Keratinocyte (primary cell): ENCODE data around the gene VILL. TPM values are rescaled to one million over a fixed set of nuclear protein-coding genes. Genes with fewer than 3 reads are reported as not detected.

Experiments
- DNase-seq: peaks from one replicate; pipeline ENCODE4 v3.0.0-alpha.2; 2011; ENCODE audit warnings: low read depth, missing footprints, low spot score
- FAIRE-seq: peaks from 2 replicates; lab custom pipeline; 2011; peaks lifted over from hg19 to GRCh38; lab: Jason Lieb, UNC
- H2AFZ ChIP-seq: 2 replicates; pipeline ENCODE4 v1.6.0; 2012; ENCODE audit warnings: low read length, control low read depth, inconsistent platforms; ENCODE audit not compliant: control insufficient read depth
- H3K27ac ChIP-seq: 2 replicates; pipeline ENCODE4 v1.5.1; 2011; ENCODE audit warnings: low read length; ENCODE audit not compliant: control insufficient read depth, insufficient read depth
- H3K27me3 ChIP-seq: 3 replicates; pipeline ENCODE4 v1.6.0; 2011; ENCODE audit warnings: low read length; ENCODE audit not compliant: control insufficient read depth, insufficient read depth; ENCODE audit errors: extremely low read depth
- H3K36me3 ChIP-seq, 2 experiments: 2 replicates in 1 of 2; 3 replicates in 1 of 2; pipeline ENCODE4 v1.5.1; 2011; ENCODE audit warnings: low read length in 2 of 2, mild to moderate bottlenecking in 1 of 2; ENCODE audit not compliant: control insufficient read depth in 2 of 2, insufficient read depth in 2 of 2; ENCODE audit errors: extremely low read depth in 1 of 2
- H3K4me1 ChIP-seq: 3 replicates; pipeline ENCODE4 v1.5.1; 2011; ENCODE audit warnings: low read length; ENCODE audit not compliant: control insufficient read depth, insufficient read depth; ENCODE audit errors: extremely low read depth
- H3K4me2 ChIP-seq: 3 replicates; pipeline ENCODE4 v1.6.0; 2011; ENCODE audit warnings: low read depth, low read length; ENCODE audit not compliant: control insufficient read depth, insufficient read depth; ENCODE audit errors: extremely low read depth
- H3K4me3 ChIP-seq, 3 experiments: fragments of 200-600 bp in 1 of 3; sonication (generic) in 1 of 3; 2 replicates in 2 of 3; 3 replicates in 1 of 3; pipeline ENCODE4 v1.5.1; 2011 to 2016; ENCODE audit warnings: low read length in 3 of 3, mild to moderate bottlenecking in 3 of 3, control low read depth in 2 of 3, inconsistent platforms in 1 of 3, low read depth in 1 of 3, mixed read lengths in 1 of 3, mixed run types in 1 of 3, moderate library complexity in 1 of 3; ENCODE audit not compliant: control insufficient read depth in 2 of 3, insufficient read depth in 2 of 3; ENCODE audit errors: extremely low read depth in 1 of 3
- H3K79me2 ChIP-seq: 2 replicates; pipeline ENCODE4 v1.6.0; 2012; ENCODE audit warnings: low read length; ENCODE audit not compliant: control insufficient read depth, insufficient read depth
- H3K9ac ChIP-seq: 3 replicates; pipeline ENCODE4 v1.6.0; 2011; ENCODE audit warnings: low read length; ENCODE audit not compliant: control insufficient read depth, insufficient read depth; ENCODE audit errors: extremely low read depth
- H3K9me1 ChIP-seq: 3 replicates; pipeline ENCODE4 v1.6.0; 2011; ENCODE audit warnings: low read length; ENCODE audit not compliant: control insufficient read depth, insufficient read depth; ENCODE audit errors: extremely low read depth
- H3K9me3 ChIP-seq: 2 replicates; pipeline ENCODE4 v1.5.1; 2012; ENCODE audit warnings: low read depth, low read length; ENCODE audit not compliant: control insufficient read depth
- H4K20me1 ChIP-seq: 3 replicates; pipeline ENCODE4 v1.6.0; 2011; ENCODE audit warnings: low read length; ENCODE audit not compliant: control insufficient read depth, insufficient read depth; ENCODE audit errors: extremely low read depth
- CTCF ChIP-seq, 3 experiments: IDR thresholded peaks in 1 of 3; conservative IDR thresholded peaks in 1 of 3; optimal IDR thresholded peaks in 1 of 3; 2 replicates in 2 of 3; 3 replicates in 1 of 3; pipeline versions ENCODE3 to v1.5.1; 2011; ENCODE audit warnings: low read length in 3 of 3, mild to moderate bottlenecking in 3 of 3, moderate library complexity in 2 of 3, control low read depth in 1 of 3, inconsistent platforms in 1 of 3; ENCODE audit not compliant: insufficient read depth in 2 of 3; ENCODE audit errors: extremely low read depth in 1 of 3
- EZH2 ChIP-seq: IDR thresholded peaks from one replicate; pipeline ENCODE4 v1.6.1; 2012; ENCODE audit warnings: inconsistent platforms, mild to moderate bottlenecking, low read length, moderate library complexity
- dilution Hi-C: fragments of 300-500 bp; cut with MboI; formaldehyde crosslinking; loops from one replicate; pipeline ENCODE4 v1.7.0; 2020; ENCODE audit warnings: low sequenced_read_pairs; ENCODE audit not compliant: extremely low pct_ligation_motif_present
- polyA plus RNA-seq, 5 experiments: library from polyadenylated mRNA; depleted of rRNA in 3 of 5; stranded (reverse) in 3 of 5; stranded (forward) in 1 of 5; unstranded in 1 of 5; fragments of >200 nt; gene quantifications; 1 replicate in 1 of 5; 2 replicates in 3 of 5; 3 replicates in 1 of 5; pipeline versions ENCODE4 v1.2.1 to v1.2.3, GENCODE V29; 2011 to 2012; ENCODE audit warnings: missing spikeins in 2 of 5, low read depth in 1 of 5, low replicate concordance in 1 of 5

The VILL gene
- polyA plus RNA-seq, 1 donor (not counting 4 experiments of a cell fraction or from before 2014, with no cell fraction given): 2.1 TPM

- H2AFZ ChIP-seq: no peak overlapping the region
- H3K36me3 ChIP-seq: peaks cover 10% of the 10 kb centered on the region in 2 experiments
- H3K4me2 ChIP-seq: no peak overlapping the region
- no peaks in the 10 kb centered on the region for H3K27me3 ChIP-seq
- dilution Hi-C loops: no loop called here
- H3K4me1 ChIP-seq: no peaks in the 10 kb centered on the region
- no peaks in the 10 kb centered on the region for H4K20me1 ChIP-seq
- no peak for DNase-seq
- no peaks in the 10 kb centered on the region for H3K9me1 ChIP-seq
- FAIRE-seq: no peak
- H3K79me2 ChIP-seq: no peaks in the 10 kb centered on the region
- H3K9me3 ChIP-seq: peaks cover 2% of the 10 kb centered on the region
- H3K9ac ChIP-seq: no peak overlapping the region
- H3K27ac ChIP-seq: no peak overlapping the region
- H3K4me3 ChIP-seq: no peak overlapping the region
- no peak for TF ChIP-seq EZH2
- TF ChIP-seq CTCF (optimal IDR thresholded peaks at IDR 0.05 in 1 of 3, IDR thresholded peaks at IDR 0.05 in 1 of 3, conservative IDR thresholded peaks at IDR 0.05 in 1 of 3; ENCODE audit: extremely low read depth in 1 of 3, insufficient read depth in 2 of 3, low read length in 3 of 3): no peak
Measured at GRCh38 chr3:37955918-37956707, 34.5 kb upstream of the VILL start.

- Histone ChIP-seq H3K9me3 (peaks cover 2% of the 10 kb centered on the region), H3K27me3 (no peaks in the 10 kb centered on the region), H3K4me1 (no peaks in the 10 kb centered on the region), H3K9me1 (no peaks in the 10 kb centered on the region), H3K9ac (no peak overlapping the region), H3K27ac (no peak overlapping the region), H3K79me2 (no peaks in the 10 kb centered on the region), H3K36me3 (peaks cover 10% of the 10 kb centered on the region in 2 experiments), H3K4me2 (no peak overlapping the region), H2AFZ (no peak overlapping the region), H4K20me1 (no peaks in the 10 kb centered on the region), H3K4me3 (no peak overlapping the region)
- no peak for TF ChIP-seq EZH2
- DNase-seq: no peak
- dilution Hi-C loops: no loop called here
- no peak for FAIRE-seq
Measured at GRCh38 chr3:37956723-37957538, 33.7 kb upstream of the VILL start.
